WTC11 (cell line): Measurements from ENCODE around the gene DNAH17. TPM values are rescaled to one million over a fixed set of nuclear protein-coding genes. Genes with fewer than 3 reads are reported as not detected.

Source experiments
- ATAC-seq: fragments of 200-7000 bp; cut with Tn5 transposase; 2 replicates; pipeline ENCODE4 v1.10.0; 2021; ENCODE audit warnings: mild to moderate bottlenecking, moderate library complexity
- CTCF ChIA-PET: fragments of 300-600 bp; sonication (Branson Sonifier 250); formaldehyde crosslinking; loops from one replicate; lab custom pipeline; 2021; ENCODE audit warnings: antibody characterized with exemption; lab: Charles Lee
- POLR2A ChIA-PET: fragments of 350-600 bp; sonication (Branson Sonifier 250); formaldehyde crosslinking; loops from one replicate; lab custom pipeline; 2021; ENCODE audit warnings: antibody characterized with exemption; lab: Charles Lee
- DNase-seq: peaks from one replicate; pipeline ENCODE4 v3.0.0; 2021; ENCODE audit warnings: low spot score
- H3K27ac Mint-ChIP-seq: 2 replicates; pipeline ENCODE4 v1.8.0; 2021; ENCODE audit warnings: mixed read lengths
- H3K27me3 Mint-ChIP-seq: 2 replicates; pipeline ENCODE4 v1.8.0; 2021; ENCODE audit warnings: low read depth, mild to moderate bottlenecking, moderate library complexity, mixed read lengths
- H3K36me3 Mint-ChIP-seq: 2 replicates; pipeline ENCODE4 v1.8.0; 2021; ENCODE audit warnings: mixed read lengths
- H3K4me1 Mint-ChIP-seq: 2 replicates; pipeline ENCODE4 v1.8.0; 2022; ENCODE audit warnings: mixed read lengths
- H3K4me3 Mint-ChIP-seq: 2 replicates; pipeline ENCODE4 v1.8.0; 2021; ENCODE audit warnings: mild to moderate bottlenecking, moderate library complexity, mixed read lengths
- H3K9me3 Mint-ChIP-seq: 2 replicates; pipeline ENCODE4 v1.8.0; 2021; ENCODE audit warnings: mixed read lengths
- ATF3 ChIP-seq: sonication (generic); formaldehyde crosslinking; conservative IDR thresholded peaks from 2 replicates; pipeline ENCODE4 v1.8.1; 2022; ENCODE audit warnings: mild to moderate bottlenecking, missing genetic modification reagents
- EMX1 ChIP-seq: fragments of 250-450 bp; sonication (Bioruptor Pico); IDR thresholded peaks from 2 replicates; pipeline ENCODE4 v1.8.0; 2021; ENCODE audit warnings: mild to moderate bottlenecking
- ESRRA ChIP-seq: sonication (generic); formaldehyde crosslinking; IDR thresholded peaks from 2 replicates; pipeline ENCODE4 v1.8.1; 2022; ENCODE audit warnings: mild to moderate bottlenecking, missing genetic modification reagents, borderline replicate concordance
- FOXP4 ChIP-seq: sonication (generic); formaldehyde crosslinking; IDR thresholded peaks from 2 replicates; pipeline ENCODE4 v1.8.0; 2022; ENCODE audit warnings: mild to moderate bottlenecking, missing genetic modification reagents
- HMGXB4 ChIP-seq: sonication (generic); formaldehyde crosslinking; IDR thresholded peaks from 2 replicates; pipeline ENCODE4 v1.8.1; 2023; ENCODE audit warnings: mild to moderate bottlenecking, moderate library complexity, missing genetic modification reagents
- IRF1 ChIP-seq: sonication (generic); formaldehyde crosslinking; IDR thresholded peaks from 2 replicates; pipeline ENCODE4 v1.8.0; 2023; ENCODE audit warnings: missing genetic modification reagents
- JUN ChIP-seq: sonication (generic); formaldehyde crosslinking; IDR thresholded peaks from 2 replicates; pipeline ENCODE4 v1.8.0; 2023; ENCODE audit warnings: mild to moderate bottlenecking, missing genetic modification reagents
- MXD4 ChIP-seq: fragments of 250-450 bp; sonication (Bioruptor Pico); IDR thresholded peaks from 2 replicates; pipeline ENCODE4 v1.8.0; 2021; ENCODE audit warnings: mild to moderate bottlenecking, moderate library complexity, borderline replicate concordance
- NFE2L1 ChIP-seq: sonication (generic); formaldehyde crosslinking; IDR thresholded peaks from 2 replicates; pipeline ENCODE4 v1.8.1; 2023; ENCODE audit warnings: missing genetic modification reagents
- NR2C2 ChIP-seq: sonication (generic); formaldehyde crosslinking; IDR thresholded peaks from 2 replicates; pipeline ENCODE4 v1.8.0; 2022; ENCODE audit warnings: mild to moderate bottlenecking, missing genetic modification reagents
- RELA ChIP-seq: sonication (generic); formaldehyde crosslinking; IDR thresholded peaks from 2 replicates; pipeline ENCODE4 v1.8.1; 2022; ENCODE audit warnings: missing genetic modification reagents, mild to moderate bottlenecking, borderline replicate concordance
- RORB ChIP-seq: fragments of 250-450 bp; sonication (Bioruptor Pico); IDR thresholded peaks from 2 replicates; pipeline ENCODE4 v1.9.0; 2021; ENCODE audit warnings: mild to moderate bottlenecking
- SMAD3 ChIP-seq: sonication (generic); formaldehyde crosslinking; IDR thresholded peaks from 2 replicates; pipeline ENCODE4 v1.8.0; 2022; ENCODE audit warnings: missing genetic modification reagents, mild to moderate bottlenecking, borderline replicate concordance
- SP1 ChIP-seq: sonication (generic); formaldehyde crosslinking; conservative IDR thresholded peaks from 2 replicates; pipeline ENCODE4 v1.8.1; 2022; ENCODE audit warnings: missing genetic modification reagents
- TCF7 ChIP-seq: sonication (generic); formaldehyde crosslinking; IDR thresholded peaks from 2 replicates; pipeline ENCODE4 v1.8.0; 2022; ENCODE audit warnings: mild to moderate bottlenecking, low read depth, missing genetic modification reagents, moderate library complexity
- TEAD4 ChIP-seq: sonication (generic); formaldehyde crosslinking; IDR thresholded peaks from 2 replicates; pipeline ENCODE4 v1.8.0; 2022; ENCODE audit warnings: mild to moderate bottlenecking, missing genetic modification reagents
- ZBTB21 ChIP-seq: sonication (generic); formaldehyde crosslinking; IDR thresholded peaks from 2 replicates; pipeline ENCODE4 v1.8.1; 2023; ENCODE audit warnings: mild to moderate bottlenecking, missing genetic modification reagents, borderline replicate concordance
- ZBTB43 ChIP-seq: sonication (generic); formaldehyde crosslinking; IDR thresholded peaks from 2 replicates; pipeline ENCODE4 v1.8.1; 2023; ENCODE audit warnings: mild to moderate bottlenecking, missing genetic modification reagents
- ZNF138 ChIP-seq: sonication (generic); formaldehyde crosslinking; conservative IDR thresholded peaks from 2 replicates; pipeline ENCODE4 v1.8.1; 2022; ENCODE audit warnings: mild to moderate bottlenecking, moderate library complexity, missing genetic modification reagents
- ZNF396 ChIP-seq: fragments of 250-450 bp; sonication (Bioruptor Pico); IDR thresholded peaks from 2 replicates; pipeline ENCODE4 v1.8.0; 2021; ENCODE audit warnings: mild to moderate bottlenecking, moderate library complexity, borderline replicate concordance
- ZNF416 ChIP-seq: fragments of 250-450 bp; sonication (Bioruptor Pico); IDR thresholded peaks from 2 replicates; pipeline ENCODE4 v1.9.0; 2021; ENCODE audit warnings: mild to moderate bottlenecking, inconsistent platforms
- ZNF423 ChIP-seq: fragments of 250-450 bp; sonication (Bioruptor Pico); IDR thresholded peaks from 2 replicates; pipeline ENCODE4 v2.1.2; 2022; ENCODE audit warnings: mild to moderate bottlenecking, moderate library complexity
- total RNA-seq: library from RNA; stranded (reverse); gene quantifications from 3 replicates; pipeline ENCODE4 v1.2.3, GENCODE V29; 2021

Gene DNAH17
- total RNA-seq, 1 experiment from 2014 or later = 0.87 TPM

GRCh38 chr17:78438271-78438691 lies 138.9 kb downstream of the DNAH17 start (continued):
- TF ChIP-seq JUN (no peak), MXD4 (no peak), RELA (CRISPR knock-in tag) (no peak)

GRCh38 chr17:78437508-78438169 lies 139.6 kb downstream of the DNAH17 start:
- TF ChIP-seq ZNF138 (CRISPR knock-in tag) (no peak), SMAD3 (no peak), ATF3 (CRISPR knock-in tag) (no peak), ZNF396 (CRISPR knock-in tag) (no peak), TCF7 (CRISPR knock-in tag) (no peak), NR2C2 (CRISPR knock-in tag) (no peak), EMX1 (no peak), SP1 (no peak), IRF1 (CRISPR knock-in tag) (no peak), FOXP4 (CRISPR knock-in tag) (no peak), ZBTB21 (CRISPR knock-in tag) (no peak), TEAD4 (CRISPR knock-in tag) (no peak), NFE2L1 (CRISPR knock-in tag) (no peak), ESRRA (no peak), HMGXB4 (CRISPR knock-in tag) (no peak), RORB (CRISPR knock-in tag) (no peak), ZNF416 (no peak), ZNF423 (no peak), RELA (CRISPR knock-in tag) (no peak), ZBTB43 (CRISPR knock-in tag) (no peak)
- ChIA-PET POLR2A (no interaction called here), CTCF (interaction anchor here (0.6 to 1.2 kb wide), 5 partner anchors 15 to 297 kb away, joined by 3 to 4 read pairs (median 3); no protein-coding TSS in a partner anchor)
- no peak for DNase-seq
- H3K4me1 Mint-ChIP-seq = peaks cover 22% of the 10 kb centered on the region
- no peak overlapping the region for H3K4me3 Mint-ChIP-seq
- ATAC-seq = no peak
- H3K27me3 Mint-ChIP-seq = no peaks in the 10 kb centered on the region
- peaks cover 7% of the 10 kb centered on the region; the same call in 1 of the 2 replicates for H3K9me3 Mint-ChIP-seq
- no peak overlapping the region for H3K27ac Mint-ChIP-seq
- H3K36me3 Mint-ChIP-seq = no peaks in the 10 kb centered on the region
